Breast epithelium (tissue), 4 donors: ENCODE results near the gene LFNG. TPM values are rescaled to one million over a fixed set of nuclear protein-coding genes. Genes with fewer than 3 reads are reported as not detected.

Experiments used
- DNase-seq, 2 donors: peaks; one replicate each; pipeline ENCODE4 v3.0.0-alpha.2; 2019; ENCODE audit warnings: low spot score in 2 of 2
- H3K27ac ChIP-seq, 2 donors: fragments of 200-600 bp; sonication (generic) in 1 of 2; one replicate each; pipeline ENCODE4 v1.5.1; 2016 to 2019; ENCODE audit warnings: mild to moderate bottlenecking in 1 of 2
- H3K27me3 ChIP-seq, 2 donors: fragments of 200-600 bp; sonication (generic) in 1 of 2; one replicate each; pipeline versions ENCODE4 v1.5.1 to v1.6.0; 2017 to 2019; ENCODE audit warnings: control low read depth in 1 of 2, mild to moderate bottlenecking in 1 of 2
- H3K36me3 ChIP-seq: fragments of 200-600 bp; one replicate; pipeline ENCODE4 v1.5.1; 2019
- H3K4me1 ChIP-seq, 2 donors: fragments of 200-600 bp; sonication (generic); one replicate each; pipeline ENCODE4 v1.5.1; 2016 to 2019; ENCODE audit warnings: control low read depth in 1 of 2
- H3K4me3 ChIP-seq, 3 donors: fragments of 200-600 bp; sonication (generic); 1 replicate in 2 of 3; 2 replicates in 1 of 3; pipeline ENCODE4 v1.5.1; 2016 to 2019; ENCODE audit warnings: mild to moderate bottlenecking in 3 of 3, moderate library complexity in 2 of 3
- H3K9me3 ChIP-seq, 2 donors: fragments of 200-600 bp; sonication (generic) in 1 of 2; one replicate each; pipeline ENCODE4 v1.5.1; 2016 to 2019; ENCODE audit warnings: control low read depth in 1 of 2
- POLR2A ChIP-seq: fragments of 450-650 bp; IDR thresholded peaks from one replicate; pipeline ENCODE4 v1.6.1; 2016; ENCODE audit warnings: antibody characterized with exemption, mild to moderate bottlenecking, moderate library complexity
- POLR2AphosphoS5 ChIP-seq, 3 donors: sonication (generic); formaldehyde crosslinking; IDR thresholded peaks; one replicate each; pipeline ENCODE4 v1.6.1; 2017; ENCODE audit warnings: antibody characterized with exemption in 3 of 3
- intact Hi-C: fragments of 100-400 bp; cut with DNase I; formaldehyde crosslinking; loops from one replicate; pipeline ENCODE4 v1.15.1; 2023; ENCODE audit warnings: low total_unique reads
- total RNA-seq, 3 donors: library from RNA; depleted of rRNA; stranded (reverse); fragments of >200 nt; gene quantifications; one replicate each; pipeline ENCODE4 v1.1.0, GENCODE V29; 2016
- TF ChIP-seq, protein P1 (sequence below), 3 donors: fragments of 450-650 bp; IDR thresholded peaks; one replicate each; pipeline ENCODE4 v1.5.1; 2016 to 2017; ENCODE audit warnings: antibody characterized with exemption in 3 of 3, mild to moderate bottlenecking in 3 of 3, moderate library complexity in 3 of 3

LFNG gene
- total RNA-seq, 3 donors from 2014 or later: 5.0 to 16.4 (median 9.1) TPM

- DNase-seq: no peak
- Histone ChIP-seq H3K27ac (peak overlapping the region; percentile 79 to 91), H3K4me1 (peaks cover 18 to 20% of the 10 kb centered on the region in 2 donors), H3K4me3 (no peak overlapping the region), H3K27me3 (no peaks in the 10 kb centered on the region), H3K9me3 (no peaks in the 10 kb centered on the region), H3K36me3 (no peaks in the 10 kb centered on the region)
- intact Hi-C loops: no loop called here
- TF ChIP-seq POLR2AphosphoS5 (IDR thresholded peaks at IDR 0.05) (no peak), POLR2A (no peak)
- TF ChIP-seq, protein P1, sequence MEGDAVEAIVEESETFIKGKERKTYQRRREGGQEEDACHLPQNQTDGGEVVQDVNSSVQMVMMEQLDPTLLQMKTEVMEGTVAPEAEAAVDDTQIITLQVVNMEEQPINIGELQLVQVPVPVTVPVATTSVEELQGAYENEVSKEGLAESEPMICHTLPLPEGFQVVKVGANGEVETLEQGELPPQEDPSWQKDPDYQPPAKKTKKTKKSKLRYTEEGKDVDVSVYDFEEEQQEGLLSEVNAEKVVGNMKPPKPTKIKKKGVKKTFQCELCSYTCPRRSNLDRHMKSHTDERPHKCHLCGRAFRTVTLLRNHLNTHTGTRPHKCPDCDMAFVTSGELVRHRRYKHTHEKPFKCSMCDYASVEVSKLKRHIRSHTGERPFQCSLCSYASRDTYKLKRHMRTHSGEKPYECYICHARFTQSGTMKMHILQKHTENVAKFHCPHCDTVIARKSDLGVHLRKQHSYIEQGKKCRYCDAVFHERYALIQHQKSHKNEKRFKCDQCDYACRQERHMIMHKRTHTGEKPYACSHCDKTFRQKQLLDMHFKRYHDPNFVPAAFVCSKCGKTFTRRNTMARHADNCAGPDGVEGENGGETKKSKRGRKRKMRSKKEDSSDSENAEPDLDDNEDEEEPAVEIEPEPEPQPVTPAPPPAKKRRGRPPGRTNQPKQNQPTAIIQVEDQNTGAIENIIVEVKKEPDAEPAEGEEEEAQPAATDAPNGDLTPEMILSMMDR (IDR thresholded peaks at IDR 0.05): no peak
Observed at GRCh38 chr7:2517678-2518507, 1.7 kb upstream of the LFNG start.

- peak overlapping the region; percentile 79 to 91 for H3K27ac ChIP-seq
- DNase-seq: no peak
- H3K4me3 ChIP-seq: peak overlapping the region; percentile 44 to 85 (median 63)
- intact Hi-C loops: no loop called here
- H3K36me3 ChIP-seq: no peaks in the 10 kb centered on the region
- peaks cover 24 to 29% of the 10 kb centered on the region in 2 donors for H3K4me1 ChIP-seq
- no peaks in the 10 kb centered on the region for H3K27me3 ChIP-seq
- no peaks in the 10 kb centered on the region for H3K9me3 ChIP-seq
- TF ChIP-seq POLR2A (no peak), POLR2AphosphoS5 (IDR thresholded peaks at IDR 0.05) (no peak)
- TF ChIP-seq, protein P1 (IDR thresholded peaks at IDR 0.05): no peak
Observed at GRCh38 chr7:2518737-2519118, 846 bp upstream of the LFNG start.

DNA sequence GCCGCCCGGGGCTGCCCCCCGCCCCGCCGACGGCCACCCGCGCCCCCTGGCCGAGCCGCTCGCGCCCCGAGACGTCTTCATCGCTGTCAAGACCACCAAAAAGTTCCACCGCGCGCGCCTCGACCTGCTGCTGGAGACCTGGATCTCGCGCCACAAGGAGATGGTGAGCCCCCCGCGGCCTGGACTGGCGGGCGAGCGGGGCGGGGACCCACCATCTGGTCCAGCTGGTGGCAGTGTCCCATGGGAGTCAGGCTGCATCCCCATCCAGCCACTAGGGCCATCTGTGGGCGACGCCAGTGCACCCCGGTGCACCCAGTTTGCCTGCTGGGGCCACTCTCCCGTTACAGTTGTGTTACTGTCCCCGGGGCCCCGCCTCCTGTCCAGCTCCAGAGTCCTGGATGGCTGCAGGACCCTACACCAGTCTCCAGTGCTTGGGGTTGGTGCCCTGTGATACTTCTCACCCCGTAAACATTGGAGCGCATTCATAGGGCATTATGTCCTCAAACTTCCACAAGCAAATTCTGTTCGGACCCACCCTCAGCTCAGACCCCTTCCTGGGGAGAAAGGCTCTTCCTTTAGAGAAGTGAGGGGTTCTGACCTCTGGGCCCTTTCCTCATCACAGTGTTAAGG is 672 bp downstream of the LFNG start:
- TF ChIP-seq, protein P1 (IDR thresholded peaks at IDR 0.05): peak in 1 of 3 donors; percentile 24
- TF ChIP-seq POLR2AphosphoS5 (IDR thresholded peaks at IDR 0.05): no peak
- no peak for TF ChIP-seq POLR2A
- no peak for DNase-seq
- intact Hi-C loops: no loop called here
- Histone ChIP-seq H3K4me3 (peak overlapping the region; percentile 50 to 85 (median 63)), H3K36me3 (no peaks in the 10 kb centered on the region), H3K4me1 (peaks cover 28 to 43% of the 10 kb centered on the region in 2 donors), H3K9me3 (no peaks in the 10 kb centered on the region), H3K27ac (peak overlapping the region; percentile 64 to 79), H3K27me3 (no peaks in the 10 kb centered on the region)

GRCh38 chr7:2520761-2521290 is 1.3 kb downstream of the LFNG start:
- DNase-seq: no peak
- peak overlapping the region; percentile 50 to 85 (median 63) for H3K4me3 ChIP-seq
- intact Hi-C loops: no loop called here
- H3K9me3 ChIP-seq: no peaks in the 10 kb centered on the region
- no peaks in the 10 kb centered on the region for H3K27me3 ChIP-seq
- H3K4me1 ChIP-seq: peaks cover 30 to 48% of the 10 kb centered on the region in 2 donors
- no peaks in the 10 kb centered on the region for H3K36me3 ChIP-seq
- TF ChIP-seq POLR2AphosphoS5 (IDR thresholded peaks at IDR 0.05): no peak
- TF ChIP-seq POLR2A: no peak
- TF ChIP-seq, protein P1 (IDR thresholded peaks at IDR 0.05): no peak
- H3K27ac ChIP-seq: peak overlapping the region; percentile 79 to 81

DNA sequence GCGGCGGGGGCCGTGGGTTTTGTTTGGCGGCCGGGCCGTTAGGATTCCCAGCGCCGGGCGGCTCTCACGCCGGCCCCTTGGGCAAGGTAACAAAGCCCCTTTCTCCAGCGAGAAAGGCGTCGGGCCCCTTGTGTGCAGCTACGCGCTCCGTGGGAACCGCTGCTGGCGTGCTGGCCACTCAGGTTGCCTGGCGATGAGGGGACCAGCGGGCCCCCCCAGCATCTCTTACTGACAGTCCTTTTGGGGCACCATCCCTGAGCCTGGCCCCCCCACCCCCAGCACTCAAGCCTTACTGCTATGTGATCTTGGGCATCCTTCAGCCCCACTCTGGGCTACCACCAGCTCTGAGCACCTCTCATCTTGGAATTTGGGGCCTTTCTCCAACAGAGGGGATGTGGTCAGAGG is 1.8 kb downstream of the LFNG start:
- peaks cover 30 to 48% of the 10 kb centered on the region in 2 donors for H3K4me1 ChIP-seq
- intact Hi-C loops: no loop called here
- H3K36me3 ChIP-seq: no peaks in the 10 kb centered on the region
- H3K27ac ChIP-seq: peak overlapping the region; percentile 79 to 81
- no peak for DNase-seq
- TF ChIP-seq, protein P1 (IDR thresholded peaks at IDR 0.05): no peak
- TF ChIP-seq POLR2A: no peak
- no peak for TF ChIP-seq POLR2AphosphoS5 (IDR thresholded peaks at IDR 0.05)
- H3K9me3 ChIP-seq: no peaks in the 10 kb centered on the region
- peak overlapping the region; percentile 50 to 85 (median 63) for H3K4me3 ChIP-seq
- H3K27me3 ChIP-seq: no peaks in the 10 kb centered on the region
